ENCODE measurements around the gene SAMD7.

SAMD7 gene

DNA sequence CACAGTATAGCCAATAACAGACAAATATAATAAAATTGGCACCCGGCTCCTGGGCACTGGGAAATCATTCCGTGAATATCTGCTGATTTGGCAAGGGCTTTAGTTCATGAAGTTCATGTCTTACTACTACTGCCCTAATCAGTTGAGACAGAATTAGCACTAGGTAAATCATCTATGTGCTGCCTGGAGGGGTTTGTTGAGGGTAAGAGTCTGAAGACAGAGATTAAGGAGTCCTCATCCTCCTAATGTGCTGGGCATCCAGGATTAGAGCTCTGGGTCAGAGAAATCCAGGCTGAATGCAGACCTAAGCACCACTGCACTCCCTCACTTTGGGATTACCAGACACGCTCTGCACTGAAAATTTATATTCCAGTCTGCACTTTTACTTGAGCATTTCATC is 2.0 kb downstream of the SAMD7 start:
- DNase-seq, result no peak

- DNase-seq, result no peak
Measured at GRCh38 chr3:169914321-169914720, 2.9 kb downstream of the SAMD7 start.

- DNase-seq, result no peak
Measured at GRCh38 chr3:169923189-169923588, 11.8 kb downstream of the SAMD7 start.

DNA sequence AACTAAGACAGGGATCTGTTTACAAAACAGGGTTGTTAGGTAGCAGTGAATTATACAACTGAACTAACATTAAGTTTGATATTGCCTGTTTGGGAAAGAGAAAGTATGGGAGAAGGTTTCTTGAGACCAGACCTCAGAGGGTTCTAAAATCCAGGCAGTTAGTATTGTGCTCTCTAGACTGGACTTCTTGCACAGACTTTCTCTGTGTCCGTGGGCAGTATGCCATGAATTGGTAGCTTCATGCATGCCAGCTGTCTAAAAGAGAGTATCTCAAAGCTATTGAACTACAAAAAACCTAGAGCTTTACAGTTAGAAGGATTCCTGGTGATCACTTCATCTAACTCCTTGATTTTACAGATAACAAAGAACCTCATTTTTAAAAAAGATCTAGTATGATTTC is 12.5 kb downstream of the SAMD7 start:
- DNase-seq, result no peak

DNA sequence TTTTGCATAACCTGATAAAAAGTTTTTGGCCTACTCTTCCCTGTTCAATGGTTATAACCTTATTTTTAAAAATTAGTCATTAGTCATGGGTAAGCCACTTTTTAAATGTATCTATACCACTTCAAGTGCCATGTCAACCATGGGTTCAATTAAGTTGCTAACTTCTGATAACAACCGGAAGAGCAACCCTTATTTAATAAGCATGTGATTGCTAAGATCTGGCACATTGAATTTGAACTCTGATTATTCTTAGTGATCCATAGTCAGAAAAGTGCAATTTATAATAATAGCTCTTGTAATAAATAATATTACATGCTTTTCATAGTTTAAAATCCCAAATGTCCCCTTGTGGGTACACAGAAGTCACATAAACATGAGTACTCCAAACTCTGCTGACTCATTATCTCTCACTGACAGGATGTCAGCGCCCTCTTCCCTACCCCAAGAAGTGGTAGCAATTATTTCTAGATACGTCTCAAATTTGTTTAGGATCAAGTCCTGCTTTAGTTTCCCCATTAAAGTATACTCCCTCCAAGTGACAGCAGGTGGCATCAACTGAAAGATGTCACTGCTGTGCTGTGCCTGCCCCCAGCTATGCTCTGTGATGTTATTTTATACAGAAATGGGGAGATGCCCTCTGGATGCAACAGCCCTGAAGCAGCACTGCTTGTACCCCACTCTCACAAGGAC is 18.6 kb downstream of the SAMD7 start:
- DNase-seq, result no peak

DNA sequence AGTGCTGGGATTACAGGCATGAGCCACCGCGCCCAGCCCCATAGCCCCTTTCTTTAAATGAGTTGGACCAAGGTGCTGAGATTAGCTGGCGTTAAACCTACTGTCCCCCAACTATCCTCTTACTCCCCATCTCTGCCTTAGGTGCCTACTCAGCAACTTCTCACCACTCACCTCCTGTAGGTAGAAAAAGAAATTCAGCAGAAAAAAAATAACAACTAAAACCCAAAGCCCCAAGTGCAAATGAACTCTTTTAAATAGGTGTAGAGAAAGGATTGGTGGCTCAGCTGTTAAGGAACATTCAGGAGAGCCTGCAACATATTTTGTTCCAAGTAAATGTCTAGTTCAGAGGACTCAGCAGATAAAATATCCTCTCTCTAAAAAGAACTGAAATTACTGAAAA is 19.5 kb downstream of the SAMD7 start:
- DNase-seq, result no peak

DNA sequence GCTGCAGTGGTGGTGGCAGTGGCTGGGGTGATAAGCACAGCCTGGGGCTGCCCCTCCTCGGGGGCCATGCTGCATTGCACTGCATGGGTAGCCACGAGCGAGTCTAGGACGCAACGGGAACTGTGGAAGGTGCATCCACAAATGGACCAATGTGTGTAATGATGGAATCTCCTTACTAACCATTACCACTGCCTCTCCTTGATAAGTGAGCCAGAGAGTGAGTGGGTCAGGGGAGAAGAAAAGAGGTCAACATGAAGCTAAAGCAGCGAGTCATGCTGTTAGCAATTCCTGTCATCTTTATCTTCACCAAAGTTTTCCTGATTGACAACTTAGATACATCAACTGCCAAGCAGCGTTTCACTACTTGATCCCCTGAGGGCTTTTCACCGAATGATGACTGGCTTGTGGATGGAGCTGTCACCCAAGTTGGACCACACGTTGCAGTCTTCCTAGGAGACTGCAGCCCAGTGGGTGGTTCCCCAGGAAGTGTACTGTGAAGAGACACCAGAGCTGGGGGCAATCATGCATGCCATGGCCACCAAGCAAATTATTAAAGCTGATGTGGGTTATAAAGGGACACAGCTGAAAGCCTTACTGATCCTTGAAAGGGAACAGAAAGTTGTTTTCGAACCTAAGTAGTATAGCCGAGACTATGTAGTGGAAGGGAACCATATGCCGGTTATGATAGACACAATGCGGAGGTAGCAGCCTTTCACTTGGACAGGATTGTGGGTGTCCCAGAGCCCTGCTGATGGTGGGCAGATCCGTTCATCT is 20.6 kb downstream of the SAMD7 start:
- DNase-seq, result no peak

DNA sequence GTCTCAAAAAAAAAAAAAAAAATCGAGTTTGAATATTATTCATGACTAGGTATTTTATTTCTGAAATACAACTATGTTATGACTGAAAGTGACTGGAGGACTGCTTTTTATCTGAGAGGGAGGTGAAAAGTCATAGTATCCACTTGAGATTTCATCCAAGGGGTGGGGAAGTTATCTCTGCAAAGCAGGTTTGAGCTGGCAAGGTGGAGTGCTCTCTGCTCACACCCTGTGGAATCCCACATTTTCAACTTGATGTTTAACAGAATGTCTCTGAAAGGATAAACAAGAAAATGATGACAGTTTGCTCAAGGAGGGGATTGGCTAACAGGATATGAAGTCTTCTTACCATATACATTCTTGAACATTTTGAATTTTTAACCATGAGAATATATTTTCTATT is 27.9 kb downstream of the SAMD7 start:
- DNase-seq, result no peak

DNA sequence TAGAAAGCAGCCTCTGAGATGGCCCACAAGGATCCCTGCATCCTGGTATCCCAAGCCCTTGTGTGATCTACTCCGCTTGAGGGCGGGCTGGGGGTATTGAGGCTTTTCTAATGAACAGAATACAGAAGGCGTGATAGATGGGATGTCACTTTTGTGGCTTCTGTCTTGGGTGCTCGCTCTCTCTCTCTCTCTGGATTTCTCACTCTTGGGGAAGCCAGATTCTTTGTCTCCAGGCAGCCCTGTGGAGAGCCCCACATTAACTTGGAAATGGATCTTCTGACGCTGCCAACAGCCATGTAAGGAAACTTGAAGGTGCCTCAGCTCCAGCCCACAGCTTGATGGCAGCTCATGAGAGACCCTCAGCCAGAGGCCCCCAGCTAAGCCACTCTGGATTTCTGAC is 28.4 kb downstream of the SAMD7 start:
- no peak for DNase-seq

GRCh38 chr3:169940470-169941181 is 29.3 kb downstream of the SAMD7 start:
- DNase-seq, result no peak

- no peak for DNase-seq
Measured at GRCh38 chr3:169945313-169945712, 33.9 kb downstream of the SAMD7 start.

DNA sequence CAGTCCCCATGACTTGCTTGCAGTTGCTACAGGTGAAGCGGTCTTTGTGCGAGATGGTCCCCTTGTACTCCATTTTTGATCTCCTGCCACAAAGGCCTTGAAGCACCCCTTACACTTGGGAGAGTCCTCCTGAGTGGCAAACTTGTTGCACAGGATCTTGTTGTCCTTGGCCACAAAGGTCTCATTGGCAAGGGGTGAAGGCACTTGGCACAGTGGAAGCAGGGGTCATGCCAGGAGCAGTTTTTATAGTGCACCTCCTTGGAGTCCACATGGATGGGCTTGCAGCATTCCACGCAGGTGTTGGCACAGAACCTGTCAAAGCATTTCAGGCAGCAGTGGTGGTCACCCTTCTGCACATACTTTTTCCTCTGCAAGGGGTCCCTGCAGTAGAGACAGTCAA is 35.0 kb downstream of the SAMD7 start:
- no peak for DNase-seq

DNA sequence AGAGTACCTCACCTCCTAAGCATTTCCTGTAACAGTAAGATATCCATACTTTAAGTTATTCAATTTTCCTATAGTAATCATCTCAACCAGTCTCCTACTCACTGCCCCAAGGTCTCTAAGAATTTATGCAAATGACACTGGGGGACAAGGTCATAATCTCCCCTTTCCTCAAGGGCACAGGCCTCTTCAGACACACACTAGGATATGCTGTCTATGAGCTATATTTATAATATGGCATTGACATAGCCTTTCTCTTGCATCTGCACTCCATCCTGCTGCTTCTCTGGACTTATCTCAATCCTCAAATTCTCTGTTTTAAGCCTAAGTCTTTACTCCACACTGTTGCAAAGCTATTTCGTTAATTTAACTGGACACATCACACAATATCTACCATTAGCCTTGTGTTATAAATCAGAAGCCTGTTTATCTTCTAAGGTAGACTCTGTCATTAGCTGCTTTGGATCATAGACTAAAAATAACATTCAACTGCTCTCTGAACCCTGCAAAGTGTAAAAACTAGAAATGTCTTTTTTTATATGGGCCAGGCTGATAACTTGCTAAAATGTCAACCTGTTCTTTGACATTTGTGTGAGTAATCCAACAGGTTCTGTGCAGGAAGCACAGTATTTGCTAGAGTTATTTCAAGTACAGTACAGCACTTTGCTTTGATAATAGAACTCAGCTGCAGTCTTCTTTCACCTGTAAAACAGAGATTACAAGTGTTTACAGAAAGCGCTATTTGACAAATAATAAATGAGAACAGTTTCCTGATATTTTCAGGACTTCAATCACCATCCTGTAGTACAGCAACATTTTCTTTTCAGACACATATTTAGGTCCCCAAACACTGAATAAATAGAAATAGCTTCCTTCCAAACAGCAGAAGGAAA is 37.4 kb downstream of the SAMD7 start:
- DNase-seq, result no peak

- no peak for DNase-seq
Measured at GRCh38 chr3:169952045-169952444, 40.7 kb downstream of the SAMD7 start.

DNA sequence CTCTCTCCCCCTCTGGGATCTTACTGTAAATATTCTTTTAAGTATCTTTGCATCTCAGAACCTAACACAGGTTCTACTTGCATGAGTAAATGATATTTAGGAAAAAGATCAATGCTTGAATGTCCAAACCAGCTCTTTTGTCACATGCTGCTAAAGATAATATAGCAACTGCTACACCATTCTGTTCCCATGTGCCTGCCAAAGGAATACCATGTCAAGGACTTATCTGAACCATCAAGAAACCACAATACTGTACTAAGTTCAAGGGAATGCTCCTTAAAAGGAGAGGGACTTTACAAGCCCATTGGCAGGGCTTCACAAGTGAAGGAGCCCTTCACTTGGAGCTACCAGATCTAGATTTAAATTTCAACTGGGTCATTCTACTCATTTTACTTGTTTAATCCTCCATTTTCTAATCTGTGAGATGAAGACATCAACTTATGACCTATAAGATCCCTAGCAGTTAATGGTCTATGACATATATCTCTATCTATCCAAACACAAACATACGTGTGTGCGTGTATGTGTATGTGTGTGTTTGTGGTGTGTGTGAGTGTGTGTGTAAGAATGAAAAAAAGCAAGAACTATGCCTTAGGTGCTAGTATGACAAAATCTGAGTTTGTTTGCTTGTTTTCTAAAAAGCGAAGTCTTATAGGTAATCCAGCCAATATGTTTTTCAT is 42.2 kb downstream of the SAMD7 start:
- no peak for DNase-seq

GRCh38 chr3:169954142-169954756 is 42.9 kb downstream of the SAMD7 start:
- no peak for DNase-seq

DNA sequence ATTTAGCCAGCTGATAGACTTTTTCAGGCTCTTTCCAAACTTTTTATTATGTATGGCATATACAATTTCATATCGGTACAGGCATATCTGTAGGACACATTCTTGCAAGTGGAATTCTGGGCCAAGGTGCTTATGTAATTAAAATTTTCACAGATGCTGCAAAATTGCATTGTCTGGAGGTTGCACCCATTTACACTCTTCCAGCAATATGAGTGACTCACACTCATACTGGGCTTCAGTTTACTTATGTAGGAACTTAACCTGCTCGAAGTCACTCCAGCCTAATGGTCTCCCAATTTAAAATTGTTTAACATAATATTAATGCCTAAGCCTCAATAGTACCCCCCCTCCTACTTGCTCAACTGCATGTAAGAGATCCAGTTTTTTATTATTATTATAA is 44.0 kb downstream of the SAMD7 start:
- DNase-seq, result no peak

DNA sequence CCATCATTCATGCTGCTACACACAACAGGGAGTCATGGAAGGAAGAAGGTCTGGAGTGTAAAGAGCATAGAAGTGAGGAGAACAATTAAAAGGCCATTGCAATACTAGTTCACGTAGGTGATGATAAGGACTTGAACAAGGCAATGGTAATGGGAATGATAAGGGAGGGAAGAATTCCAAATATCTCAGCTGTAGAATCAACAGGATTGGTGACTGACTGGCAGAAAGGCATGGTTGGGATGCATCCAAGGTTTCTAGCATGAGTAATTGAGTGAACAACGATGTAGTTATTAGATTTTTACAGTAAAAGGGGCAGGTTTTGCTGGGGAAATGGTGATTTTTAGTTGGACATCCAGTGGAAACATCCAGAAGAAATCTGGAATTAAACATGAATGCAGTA is 52.8 kb downstream of the SAMD7 start:
- no peak for DNase-seq

DNA sequence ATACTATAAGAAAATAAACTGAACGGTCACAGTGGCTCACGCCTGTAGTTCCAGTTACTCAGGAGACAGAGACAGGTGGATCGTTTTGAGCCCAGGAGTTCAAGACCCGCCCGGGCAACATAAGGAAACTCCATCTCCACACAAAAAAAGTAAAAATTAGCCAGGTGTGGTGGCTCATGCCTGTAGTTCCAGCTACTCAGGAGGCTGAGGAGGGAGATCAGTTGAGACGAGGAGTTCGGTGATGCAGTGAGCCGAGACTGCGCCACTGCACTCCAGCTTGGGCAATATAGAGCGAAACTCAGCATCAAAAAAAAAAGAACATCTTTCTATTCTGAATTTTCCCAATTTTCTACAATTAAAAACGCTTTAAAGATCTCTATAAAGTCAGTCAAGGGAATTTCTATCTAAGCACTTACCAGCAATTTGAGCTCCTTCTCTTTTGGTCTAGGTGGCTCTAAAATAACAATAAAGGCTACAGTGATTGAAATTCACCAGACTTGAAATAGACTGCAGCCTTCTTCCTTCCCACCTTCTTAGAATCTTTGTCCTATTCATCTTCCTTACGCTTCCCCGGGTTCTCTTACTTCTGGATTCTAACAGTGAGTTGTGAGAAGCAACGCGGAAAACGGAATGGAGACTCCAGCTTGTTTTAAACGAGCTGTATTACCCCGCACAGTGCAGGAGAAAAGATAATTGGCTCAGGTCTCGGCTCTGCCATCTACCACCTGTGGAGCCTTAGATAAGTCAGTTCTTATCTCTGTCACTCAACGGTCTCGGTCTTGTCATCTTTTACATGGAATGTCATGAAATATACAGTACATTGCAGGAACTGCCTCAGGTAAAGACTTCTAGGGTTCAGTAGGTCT is 54.4 kb downstream of the SAMD7 start:
- DNase-seq, result no peak

DNA sequence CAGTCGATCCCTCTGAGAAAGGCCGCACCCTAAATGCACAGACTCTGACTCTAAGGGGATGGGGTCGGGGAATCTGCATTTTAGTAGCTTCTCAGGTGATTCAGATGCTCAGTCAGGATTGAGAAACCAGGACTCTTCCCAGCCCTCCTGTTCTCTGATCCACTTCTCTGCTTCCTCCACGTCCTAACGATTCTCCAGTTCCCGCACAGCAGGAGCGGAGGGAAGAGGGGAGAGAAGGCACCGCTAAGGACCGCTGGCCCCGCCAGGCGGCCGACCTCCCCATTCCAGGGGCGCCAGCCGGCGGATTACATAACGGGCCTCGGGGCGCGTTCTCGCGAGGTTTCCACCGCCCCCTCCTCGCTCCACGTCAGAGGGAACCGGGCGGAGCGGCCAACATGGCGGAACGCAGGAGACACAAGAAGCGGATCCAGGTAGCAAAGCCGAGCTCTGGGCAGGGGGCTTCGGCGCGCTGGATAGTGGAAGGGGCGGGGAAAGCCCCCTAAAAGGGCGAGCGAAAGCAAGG is 55.1 kb downstream of the SAMD7 start, which contains the start of gene SEC62:
Gene SEC62, plus strand, starts transcription at position 380 of the 523 bp plus-strand sequence. Its CDS starts 16 bp downstream, at position 396.
- peak; percentile 99 for DNase-seq

Data from activated CD8-positive, alpha-beta memory T cell treated with anti-CD3 and anti-CD28 coated beads for 24 hours (primary cell).